Measurements from ENCODE around the gene ZNF688.
"Not testable (repeated sequence)": the region's sequence is repeated elsewhere in the genome, so short reads cannot be mapped to it uniquely, and the experiment has no call there.

The ZNF688 gene

GRCh38 chr16:30557707-30557956 lies 13.9 kb downstream of the ZNF688 start:
- DNase-seq (ENCODE audit: low spot score): peak; percentile 36

DNA sequence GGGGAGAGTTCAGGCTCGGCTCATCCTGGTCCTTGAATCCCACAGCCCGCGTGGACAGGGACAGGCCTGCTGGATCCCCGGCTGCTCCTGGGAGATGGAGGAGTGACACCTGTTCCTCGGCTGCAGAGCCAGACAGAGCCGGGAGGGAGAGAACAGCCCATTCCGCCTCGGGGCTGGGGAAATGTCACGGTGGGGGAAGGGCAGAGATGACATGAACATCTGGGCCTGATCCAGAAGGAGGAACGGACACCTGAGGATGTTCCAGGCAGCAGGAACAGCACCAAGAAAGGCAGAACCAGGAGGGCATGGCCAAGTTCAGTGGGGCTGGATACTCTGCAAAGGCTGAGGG lies 15.4 kb downstream of the ZNF688 start:
- DNase-seq (ENCODE audit: low spot score): no peak

DNA sequence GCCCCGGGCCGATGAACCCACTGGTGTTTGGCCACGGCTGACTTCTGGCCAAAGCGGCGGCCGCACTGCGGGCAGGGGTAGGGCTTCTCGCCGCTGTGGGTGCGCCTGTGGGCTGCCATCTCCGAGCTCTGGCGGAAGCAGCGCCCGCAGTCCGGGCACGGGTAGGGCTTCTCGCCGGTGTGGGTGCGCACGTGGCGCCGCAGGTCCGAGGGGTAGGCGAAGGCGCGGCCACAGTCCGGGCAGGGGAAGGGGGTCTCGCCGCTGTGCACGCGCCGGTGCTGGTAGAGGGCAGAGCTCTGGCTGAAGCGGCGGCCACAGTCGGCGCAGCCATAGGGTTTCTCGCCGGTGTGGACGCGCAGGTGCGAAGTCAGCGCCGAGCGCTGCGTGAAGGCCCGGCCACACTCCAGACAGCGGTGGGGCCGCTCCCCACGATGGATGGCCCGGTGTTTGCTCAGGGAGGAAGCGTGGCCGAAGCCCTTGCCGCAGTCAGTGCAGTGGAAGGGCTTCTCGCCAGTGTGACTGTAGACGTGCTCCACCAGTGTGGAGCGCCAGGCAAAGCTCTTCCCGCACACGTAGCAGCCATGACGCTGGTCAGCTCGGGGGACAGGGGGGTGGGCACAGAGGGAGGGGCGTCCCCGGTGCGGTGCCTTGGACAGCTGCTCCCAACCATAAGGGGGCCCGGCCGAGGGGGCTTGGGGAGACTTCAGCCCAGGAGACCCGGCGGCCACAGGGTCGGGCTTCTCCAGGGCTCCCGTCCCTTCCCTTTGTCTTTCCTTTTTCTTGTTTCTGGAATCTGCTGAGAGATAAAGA lies 16.0 kb downstream of the ZNF688 start:
- no peak for DNase-seq (ENCODE audit: low spot score)

- DNase-seq (ENCODE audit: low spot score): no peak
These were observed 16.8 kb downstream of the ZNF688 start for GRCh38 chr16:30554557-30555314.

GRCh38 chr16:30553393-30553899 lies 18.1 kb downstream of the ZNF688 start:
- DNase-seq (ENCODE audit: low spot score): no peak

DNA sequence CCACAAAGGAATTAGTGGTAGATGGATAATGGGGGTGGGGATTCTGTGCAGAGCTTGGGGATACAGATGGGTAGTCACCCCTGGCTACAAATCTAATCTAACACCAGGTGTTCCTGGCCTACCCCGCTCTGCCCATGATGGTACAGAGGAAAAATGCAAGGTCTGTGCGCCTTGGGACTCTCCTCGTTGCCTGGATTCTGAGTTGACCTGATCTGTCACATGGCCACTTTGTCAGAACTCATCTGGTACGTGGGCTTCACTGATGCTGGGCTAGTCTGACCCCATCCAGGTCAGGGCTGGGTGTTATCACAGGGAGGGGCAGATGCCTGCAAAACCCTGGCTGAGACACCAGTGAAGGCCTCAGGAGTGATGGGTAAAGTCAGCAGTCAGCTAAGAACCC lies 18.6 kb downstream of the ZNF688 start:
- no peak for DNase-seq (ENCODE audit: low spot score)

- no peak for DNase-seq (ENCODE audit: low spot score)
These were observed 19.7 kb downstream of the ZNF688 start for GRCh38 chr16:30551781-30552180.

GRCh38 chr16:30548416-30549253 lies 22.9 kb downstream of the ZNF688 start:
- DNase-seq (ENCODE audit: low spot score): no peak

- no peak for DNase-seq (ENCODE audit: low spot score)
These were observed 25.4 kb downstream of the ZNF688 start for GRCh38 chr16:30546115-30546514.

- no peak for DNase-seq (ENCODE audit: low spot score)
These were observed 28.4 kb downstream of the ZNF688 start for GRCh38 chr16:30543067-30543466.

- DNase-seq (ENCODE audit: low spot score): no peak
These were observed 29.8 kb downstream of the ZNF688 start for GRCh38 chr16:30541502-30542329.

DNA sequence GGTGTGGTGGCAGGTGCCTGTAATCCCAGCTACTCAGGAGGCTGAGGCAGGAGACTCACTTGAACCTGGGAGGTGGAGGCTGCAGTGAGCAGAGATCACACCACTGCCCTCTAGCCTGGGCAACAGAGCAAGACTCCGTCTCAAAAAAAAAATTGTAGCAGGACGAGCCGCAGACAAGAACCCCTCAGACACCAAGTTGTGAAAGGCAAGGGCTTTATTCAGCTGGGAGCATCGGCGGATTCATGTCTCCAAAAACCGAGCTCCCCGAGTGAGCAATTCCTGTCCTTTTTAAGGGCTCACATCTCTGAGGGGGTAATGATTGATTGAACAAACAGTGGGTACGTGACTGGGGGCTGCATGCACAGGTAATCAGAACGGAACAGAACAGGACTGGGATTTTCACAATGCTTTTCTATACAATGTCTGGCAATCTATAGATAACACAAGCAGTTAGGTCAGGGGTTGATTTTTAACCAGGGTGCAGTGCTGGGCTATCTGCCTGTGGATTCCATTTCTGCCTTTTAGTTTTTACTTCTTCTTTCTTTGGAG lies 30.5 kb downstream of the ZNF688 start:
- not testable (repeated sequence) for DNase-seq (ENCODE audit: low spot score)

- not testable (repeated sequence) for DNase-seq (ENCODE audit: low spot score)
These were observed 31.5 kb downstream of the ZNF688 start for GRCh38 chr16:30539986-30540526.

DNA sequence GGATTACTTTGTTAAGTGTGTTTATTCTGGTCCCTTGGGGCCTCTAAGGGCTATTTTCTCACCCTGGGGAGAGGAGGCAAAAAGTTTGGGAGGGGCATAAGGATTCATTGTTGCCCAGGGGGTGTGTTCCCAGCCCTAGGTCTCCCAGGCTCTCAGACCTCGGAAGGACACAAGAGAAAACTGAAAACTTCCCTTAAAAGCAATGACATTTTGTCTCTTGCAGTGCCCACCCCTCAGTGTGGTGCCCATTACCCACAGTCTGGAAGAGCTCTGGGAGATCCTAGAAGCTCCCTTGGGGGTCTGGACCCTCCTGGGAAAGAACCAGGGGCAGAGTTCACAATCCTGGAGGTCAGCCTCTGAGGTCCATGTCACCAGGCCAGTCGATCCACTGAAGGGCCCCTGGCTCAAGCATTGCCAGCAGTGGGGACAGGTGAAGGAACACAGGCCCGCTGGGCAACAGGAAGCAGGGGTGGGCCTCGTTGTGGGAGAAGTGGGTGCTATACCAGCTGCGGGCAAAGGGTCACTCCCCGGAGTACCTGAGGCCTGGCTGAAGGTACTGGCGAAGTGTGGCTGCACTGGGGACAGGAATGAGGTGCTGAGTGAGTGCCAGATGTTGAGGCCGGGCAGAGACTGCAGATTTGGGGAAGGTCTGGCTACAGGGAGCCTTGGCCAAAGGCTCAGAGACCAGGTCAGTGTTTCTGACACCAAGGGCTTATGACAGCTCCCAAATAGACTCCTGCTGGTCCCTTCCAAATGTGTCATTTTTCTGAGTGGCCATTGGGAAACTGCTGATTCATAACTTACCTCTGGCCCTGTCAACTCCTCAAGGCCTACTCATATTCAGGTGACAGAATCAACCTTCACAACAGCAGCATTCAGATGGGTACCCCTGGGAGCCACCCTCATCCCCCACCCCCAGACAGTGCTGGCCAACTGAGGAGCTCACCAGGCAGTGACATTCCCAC lies 32.2 kb downstream of the ZNF688 start:
- DNase-seq (ENCODE audit: low spot score): no peak

- not testable (repeated sequence) for DNase-seq (ENCODE audit: low spot score)
These were observed 35.0 kb downstream of the ZNF688 start for GRCh38 chr16:30536391-30537024.

DNA sequence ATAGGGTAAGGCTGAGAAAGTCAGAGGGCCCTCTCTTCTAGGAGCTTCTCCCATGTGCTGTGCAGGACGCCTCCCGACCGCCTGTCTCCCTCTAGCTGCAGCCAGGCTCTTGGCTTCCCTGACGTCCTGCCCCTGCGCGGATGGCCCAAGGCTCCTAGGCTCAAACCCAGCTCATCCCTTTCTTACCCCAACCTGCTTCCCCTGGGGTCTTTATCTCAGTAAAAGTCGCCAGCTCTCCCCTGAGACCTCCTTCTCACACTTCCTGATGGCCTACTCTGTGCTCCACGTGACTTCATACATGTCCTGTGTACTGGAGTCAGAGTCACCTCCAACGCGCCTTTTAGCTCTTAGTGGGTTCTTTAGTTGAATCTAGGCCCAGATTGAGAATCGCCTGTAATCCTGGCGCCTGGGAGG lies 35.7 kb downstream of the ZNF688 start:
- peak; percentile 68 for DNase-seq (ENCODE audit: low spot score)

GRCh38 chr16:30535106-30535776 lies 36.3 kb downstream of the ZNF688 start:
- no peak for DNase-seq (ENCODE audit: low spot score)

- peak; percentile 90 for DNase-seq (ENCODE audit: low spot score)
These were observed 37.0 kb downstream of the ZNF688 start, which contains the start of gene ZNF747 for GRCh38 chr16:30534368-30535105. Gene ZNF747, minus strand, starts transcription at chr16:30534858. Its CDS starts 179 bp downstream, at chr16:30534679.

Data from AG08396 (cell line).